Vagina (tissue), 2 donors: Measurements from ENCODE around the gene FUT1. TPM values are rescaled to one million over a fixed set of nuclear protein-coding genes. Genes with fewer than 3 reads are reported as not detected.

ENCODE experiments used
- DNase-seq, 2 donors: peaks; one replicate each; pipeline ENCODE4 v3.0.0-alpha.2; 2017; ENCODE audit errors: extremely low spot score in 2 of 2
- H3K27ac ChIP-seq: fragments of 200-600 bp; sonication (generic); one replicate; pipeline ENCODE4 v1.5.1; 2019
- H3K27me3 ChIP-seq: fragments of 200-600 bp; sonication (generic); one replicate; pipeline ENCODE4 v1.5.1; 2019
- H3K36me3 ChIP-seq, 2 donors: fragments of 200-600 bp; sonication (generic); one replicate each; pipeline ENCODE4 v1.5.1; 2017 to 2019
- H3K4me1 ChIP-seq: fragments of 200-600 bp; sonication (generic); one replicate; pipeline ENCODE4 v1.5.1; 2019
- H3K4me3 ChIP-seq, 2 donors: fragments of 200-600 bp; sonication (generic); 1 replicate in 1 of 2; 2 replicates in 1 of 2; pipeline ENCODE4 v1.5.1; 2016 to 2019
- H3K9me3 ChIP-seq: fragments of 200-600 bp; sonication (generic); one replicate; pipeline ENCODE4 v1.5.1; 2019
- POLR2A ChIP-seq, 2 donors: fragments of 450-650 bp; IDR thresholded peaks; one replicate each; pipeline ENCODE4 v1.6.1; 2017; ENCODE audit warnings: antibody characterized with exemption in 2 of 2, mild to moderate bottlenecking in 2 of 2, moderate library complexity in 2 of 2
- POLR2AphosphoS5 ChIP-seq, 2 donors: sonication (generic); formaldehyde crosslinking; IDR thresholded peaks; one replicate each; pipeline ENCODE4 v1.9.0; 2017; ENCODE audit warnings: antibody characterized with exemption in 2 of 2, mild to moderate bottlenecking in 2 of 2, low read depth in 1 of 2; ENCODE audit not compliant: insufficient read depth in 1 of 2
- intact Hi-C: fragments of 100-400 bp; cut with DNase I; formaldehyde crosslinking; loops from one replicate; pipeline ENCODE4 v1.15.1; 2023
- total RNA-seq: library from RNA; depleted of rRNA; stranded (reverse); fragments of >200 nt; gene quantifications from one replicate; pipeline ENCODE4 v1.2.3, GENCODE V29; 2016
- TF ChIP-seq, protein P1 (sequence below), 3 experiments: fragments of 450-650 bp in 2 of 3; fragments of 200-600 bp in 1 of 3; sonication (generic) in 1 of 3; IDR thresholded peaks; one replicate each; pipeline ENCODE4 v1.5.1; 2017 to 2019; ENCODE audit warnings: antibody characterized with exemption in 3 of 3, mild to moderate bottlenecking in 2 of 3, moderate library complexity in 2 of 3

FUT1 gene
- total RNA-seq, 1 donor from 2014 or later, result 6.4 TPM

GRCh38 chr19:48741129-48741999 lies 11.1 kb downstream of the FUT1 start:
- H3K4me3 ChIP-seq, result peak overlapping the region in 1 of 2 donors; percentile 65
- H3K27ac ChIP-seq, result peak overlapping the region; percentile 88
- no peaks in the 10 kb centered on the region for H3K27me3 ChIP-seq
- H3K36me3 ChIP-seq, result no peaks in the 10 kb centered on the region
- DNase-seq, result no peak
- no peaks in the 10 kb centered on the region for H3K9me3 ChIP-seq
- TF ChIP-seq POLR2AphosphoS5 (IDR thresholded peaks at IDR 0.05; ENCODE audit: insufficient read depth in 1 of 2, low read depth in 1 of 2), result peak in 1 of 2 donors; percentile 32
- TF ChIP-seq, protein P1, sequence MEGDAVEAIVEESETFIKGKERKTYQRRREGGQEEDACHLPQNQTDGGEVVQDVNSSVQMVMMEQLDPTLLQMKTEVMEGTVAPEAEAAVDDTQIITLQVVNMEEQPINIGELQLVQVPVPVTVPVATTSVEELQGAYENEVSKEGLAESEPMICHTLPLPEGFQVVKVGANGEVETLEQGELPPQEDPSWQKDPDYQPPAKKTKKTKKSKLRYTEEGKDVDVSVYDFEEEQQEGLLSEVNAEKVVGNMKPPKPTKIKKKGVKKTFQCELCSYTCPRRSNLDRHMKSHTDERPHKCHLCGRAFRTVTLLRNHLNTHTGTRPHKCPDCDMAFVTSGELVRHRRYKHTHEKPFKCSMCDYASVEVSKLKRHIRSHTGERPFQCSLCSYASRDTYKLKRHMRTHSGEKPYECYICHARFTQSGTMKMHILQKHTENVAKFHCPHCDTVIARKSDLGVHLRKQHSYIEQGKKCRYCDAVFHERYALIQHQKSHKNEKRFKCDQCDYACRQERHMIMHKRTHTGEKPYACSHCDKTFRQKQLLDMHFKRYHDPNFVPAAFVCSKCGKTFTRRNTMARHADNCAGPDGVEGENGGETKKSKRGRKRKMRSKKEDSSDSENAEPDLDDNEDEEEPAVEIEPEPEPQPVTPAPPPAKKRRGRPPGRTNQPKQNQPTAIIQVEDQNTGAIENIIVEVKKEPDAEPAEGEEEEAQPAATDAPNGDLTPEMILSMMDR (IDR thresholded peaks at IDR 0.05), result no peak
- peaks cover 21% of the 10 kb centered on the region for H3K4me1 ChIP-seq
- intact Hi-C loops, result no loop called here

DNA sequence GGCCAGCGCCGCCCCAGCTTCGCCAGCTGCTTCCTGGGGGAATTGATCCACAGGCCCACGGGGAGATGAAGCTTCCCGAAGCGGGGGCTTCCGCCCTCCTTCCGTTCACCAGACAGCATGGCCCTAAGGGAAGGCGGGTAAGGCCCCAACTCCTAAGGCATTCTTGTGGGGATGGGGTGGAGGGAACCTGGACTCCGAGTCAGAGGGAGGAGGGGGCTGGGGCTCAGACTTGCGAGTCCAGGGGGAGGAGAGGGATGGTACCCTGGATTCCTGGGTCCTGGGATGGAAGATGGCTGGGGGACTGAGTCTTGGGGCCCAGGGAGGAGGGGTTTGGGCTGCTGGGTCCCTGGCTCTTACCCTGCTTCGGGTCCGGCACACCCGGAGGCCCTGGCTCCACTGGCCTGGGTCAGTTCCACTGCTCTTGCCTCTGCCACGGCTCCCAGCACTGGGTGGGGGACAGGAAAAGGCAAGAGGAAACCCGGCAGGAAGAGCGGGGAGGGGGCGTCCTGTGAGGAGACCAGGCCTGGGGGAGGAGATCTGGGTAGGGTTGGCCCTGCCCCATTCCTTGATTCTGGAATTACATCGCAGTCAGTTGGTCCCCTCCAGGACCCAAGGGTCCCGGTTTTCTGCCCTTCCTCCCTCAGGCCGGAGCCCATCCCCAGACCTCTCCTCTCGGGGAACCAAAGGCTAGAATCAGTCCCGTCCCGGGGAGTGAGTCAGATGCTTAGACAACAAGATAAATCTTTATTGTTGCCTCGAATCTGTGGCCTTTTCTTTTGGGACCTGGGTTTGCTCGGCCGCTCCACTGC lies 12.1 kb downstream of the FUT1 start, which contains the start of gene RASIP1:
TSS of gene RASIP1 (minus strand) at position 447 of the 809 bp plus-strand sequence. CDS start at position 119, 328 bp downstream.
- TF ChIP-seq POLR2A (IDR thresholded peaks at IDR 0.05) (no peak), POLR2AphosphoS5 (IDR thresholded peaks at IDR 0.05; ENCODE audit: insufficient read depth in 1 of 2, low read depth in 1 of 2) (peak in 1 of 2 donors; percentile 45)
- Histone ChIP-seq H3K36me3 (no peaks in the 10 kb centered on the region), H3K4me1 (peaks cover 22% of the 10 kb centered on the region), H3K27me3 (no peaks in the 10 kb centered on the region), H3K27ac (peak within 1 kb of the TSS; percentile 88), H3K9me3 (no peaks in the 10 kb centered on the region), H3K4me3 (peak within 1 kb of the TSS; percentile 57 to 65)
- no peak for DNase-seq
- intact Hi-C loops, result no loop called here

- Histone ChIP-seq H3K4me1 (peaks cover 26% of the 10 kb centered on the region), H3K4me3 (peak overlapping the region; percentile 57 to 65), H3K27me3 (no peaks in the 10 kb centered on the region), H3K27ac (peak overlapping the region; percentile 88), H3K36me3 (no peaks in the 10 kb centered on the region), H3K9me3 (no peaks in the 10 kb centered on the region)
- DNase-seq, result no peak
- intact Hi-C loops, result loop anchor here (10.0 kb wide), 1 partner anchor 65 kb away; the partner anchor contains the start of gene NTN5
- TF ChIP-seq, protein P1 (IDR thresholded peaks at IDR 0.05), result no peak
- TF ChIP-seq POLR2A (IDR thresholded peaks at IDR 0.05) (no peak), POLR2AphosphoS5 (IDR thresholded peaks at IDR 0.05; ENCODE audit: insufficient read depth in 1 of 2, low read depth in 1 of 2) (no peak)
These were observed 12.9 kb downstream of the FUT1 start for GRCh38 chr19:48739404-48740163.

- Histone ChIP-seq H3K4me1 (peaks cover 26% of the 10 kb centered on the region), H3K27ac (peak overlapping the region; percentile 88), H3K4me3 (peak overlapping the region; percentile 57 to 65), H3K36me3 (no peaks in the 10 kb centered on the region), H3K9me3 (no peaks in the 10 kb centered on the region), H3K27me3 (no peaks in the 10 kb centered on the region)
- no peak for DNase-seq
- TF ChIP-seq POLR2A (IDR thresholded peaks at IDR 0.05) (peak in 1 of 2 donors; percentile 32), POLR2AphosphoS5 (IDR thresholded peaks at IDR 0.05; ENCODE audit: insufficient read depth in 1 of 2, low read depth in 1 of 2) (peak in 1 of 2 donors; percentile 10)
- TF ChIP-seq, protein P1 (IDR thresholded peaks at IDR 0.05), result no peak
- intact Hi-C loops, result loop anchor here (10.0 kb wide), 1 partner anchor 64 kb away; the partner anchor contains the start of gene NTN5
These were observed 13.7 kb downstream of the FUT1 start for GRCh38 chr19:48738557-48739403.
